Measurements from ENCODE around the gene CEACAM6. TPM values are rescaled to one million over a fixed set of nuclear protein-coding genes. Genes with fewer than 3 reads are reported as not detected.

The CEACAM6 gene
- total RNA-seq, 2 experiments from 2014 or later = not detected

GRCh38 chr19:41769608-41770007 lies 14.3 kb downstream of the CEACAM6 start:
- DNase-seq = no peak
- Histone ChIP-seq H3K4me3 (ENCODE audit: low read length) (no peak overlapping the region), H3K27ac (ENCODE audit: low read depth in 1 of 2, low read length in 2 of 2) (no peak overlapping the region), H3K9me3 (ENCODE audit: control insufficient read depth in 1 of 2, insufficient read depth in 1 of 2, low read length in 2 of 2) (no peaks in the 10 kb centered on the region), H3K4me1 (ENCODE audit: insufficient read depth, low read length) (peaks cover 20% of the 10 kb centered on the region), H3K27me3 (ENCODE audit: control insufficient read depth in 1 of 2, insufficient read depth in 2 of 2, low read length in 2 of 2) (peaks cover 5 to 12% of the 10 kb centered on the region in 2 experiments), H3K36me3 (ENCODE audit: insufficient read depth, low read length) (no peaks in the 10 kb centered on the region)
- CTCF ChIA-PET = interaction anchor here (3.5 kb wide), 1 partner anchor 16 kb away, joined by 19 read pairs; no protein-coding TSS in a partner anchor
- POLR2A ChIA-PET = interaction anchor here (0.6 kb wide), 1 partner anchor 17 kb away, joined by 4 read pairs; no protein-coding TSS in a partner anchor
- no peak for ATAC-seq (ENCODE audit: poor library complexity)
- peaks cover 32% of the 10 kb centered on the region for H3K4me1 Mint-ChIP-seq (ENCODE audit: low read depth)
- intact Hi-C loops (cut with DNase I, micrococcal nuclease) = no loop called here
- H3K27me3 Mint-ChIP-seq = peaks cover 77% of the 10 kb centered on the region
- no peak overlapping the region for H3K4me3 Mint-ChIP-seq
- no peaks in the 10 kb centered on the region for H3K36me3 Mint-ChIP-seq (ENCODE audit: low read depth)
- H3K27ac Mint-ChIP-seq = no peak overlapping the region
- no peak for TF ChIP-seq CTCF (IDR thresholded peaks at IDR 0.05)
- no peaks in the 10 kb centered on the region for H3K9me3 Mint-ChIP-seq

- Histone ChIP-seq H3K27me3 (ENCODE audit: control insufficient read depth in 1 of 2, insufficient read depth in 2 of 2, low read length in 2 of 2) (peaks cover 2 to 12% of the 10 kb centered on the region in 2 experiments), H3K9me3 (ENCODE audit: control insufficient read depth in 1 of 2, insufficient read depth in 1 of 2, low read length in 2 of 2) (no peaks in the 10 kb centered on the region), H3K36me3 (ENCODE audit: insufficient read depth, low read length) (no peaks in the 10 kb centered on the region), H3K27ac (ENCODE audit: low read depth in 1 of 2, low read length in 2 of 2) (no peak overlapping the region), H3K4me3 (ENCODE audit: low read length) (no peak overlapping the region), H3K4me1 (ENCODE audit: insufficient read depth, low read length) (peaks cover 33% of the 10 kb centered on the region)
- TF ChIP-seq CTCF (IDR thresholded peaks at IDR 0.05) = no peak
- Mint-ChIP-seq H3K27me3 (peaks cover 76% of the 10 kb centered on the region), H3K4me3 (no peak overlapping the region), H3K36me3 (ENCODE audit: low read depth) (no peaks in the 10 kb centered on the region), H3K27ac (no peak overlapping the region), H3K4me1 (ENCODE audit: low read depth) (peaks cover 44% of the 10 kb centered on the region), H3K9me3 (no peaks in the 10 kb centered on the region)
- POLR2A ChIA-PET = no interaction called here
- DNase-seq (no peak), ATAC-seq (ENCODE audit: poor library complexity) (no peak)
- CTCF ChIA-PET = interaction anchor here (3.5 kb wide), 1 partner anchor 18 kb away, joined by 19 read pairs; no protein-coding TSS in a partner anchor
- intact Hi-C loops (cut with DNase I, micrococcal nuclease) = no loop called here
Observed at GRCh38 chr19:41771410-41771809, 16.1 kb downstream of the CEACAM6 start.

GRCh38 chr19:41774515-41774980 lies 19.2 kb downstream of the CEACAM6 start:
- peaks cover 33% of the 10 kb centered on the region for H3K4me1 ChIP-seq (ENCODE audit: insufficient read depth, low read length)
- no peak for TF ChIP-seq CTCF (IDR thresholded peaks at IDR 0.05)
- intact Hi-C loops (cut with DNase I, micrococcal nuclease) = loop anchor here in 1 of 2 experiments (1.0 kb wide), 1 partner anchor 11 kb away; no protein-coding TSS in a partner anchor
- H3K27me3 ChIP-seq (ENCODE audit: control insufficient read depth in 1 of 2, insufficient read depth in 2 of 2, low read length in 2 of 2) = peaks cover 3 to 27% of the 10 kb centered on the region in 2 experiments
- H3K4me3 ChIP-seq (ENCODE audit: low read length) = no peak overlapping the region
- Mint-ChIP-seq H3K9me3 (no peaks in the 10 kb centered on the region), H3K36me3 (ENCODE audit: low read depth) (no peaks in the 10 kb centered on the region), H3K4me1 (ENCODE audit: low read depth) (peaks cover 44% of the 10 kb centered on the region), H3K27me3 (peaks cover 87% of the 10 kb centered on the region), H3K4me3 (peak overlapping the region; percentile 70), H3K27ac (peak overlapping the region; percentile 6)
- DNase-seq = peak in 13 of 14 experiments; percentile 18 to 86 (median 33)
- H3K36me3 ChIP-seq (ENCODE audit: insufficient read depth, low read length) = no peaks in the 10 kb centered on the region
- no peak overlapping the region for H3K27ac ChIP-seq (ENCODE audit: low read depth in 1 of 2, low read length in 2 of 2)
- POLR2A ChIA-PET = interaction anchor here (0.6 to 1.5 kb wide), 7 partner anchors 10 to 1778 kb away, joined by 3 to 10 read pairs (median 3); partner anchors contain the start of gene RPS19
- no peaks in the 10 kb centered on the region for H3K9me3 ChIP-seq (ENCODE audit: control insufficient read depth in 1 of 2, insufficient read depth in 1 of 2, low read length in 2 of 2)
- ATAC-seq (ENCODE audit: poor library complexity) = peak; percentile 83
- CTCF ChIA-PET = interaction anchor here (0.7 to 2.0 kb wide), 8 partner anchors 10 to 423 kb away, joined by 3 to 7 read pairs (median 4); no protein-coding TSS in a partner anchor

Data from CD4-positive, alpha-beta T cell (primary cell).